Naive thymus-derived CD4-positive, alpha-beta T cell (primary cell): ENCODE measurements around the gene SLC66A2. TPM values are rescaled to one million over a fixed set of nuclear protein-coding genes. Genes with fewer than 3 reads are reported as not detected.

Experiments used
- ATAC-seq: fragments of 150-1000 bp; cut with Tn5 transposase; 2 replicates; pipeline ENCODE4 v1.10.0; 2021; ENCODE audit warnings: mild to moderate bottlenecking, moderate library complexity
- CTCF ChIA-PET: fragments of 350-600 bp; sonication (Branson Sonifier 250); formaldehyde crosslinking; loops from one replicate; lab custom pipeline; 2021; ENCODE audit warnings: antibody characterized with exemption; lab: Charles Lee
- POLR2A ChIA-PET: fragments of 350-600 bp; sonication (Branson Sonifier 250); formaldehyde crosslinking; loops from one replicate; lab custom pipeline; 2021; ENCODE audit warnings: antibody characterized with exemption, inconsistent platforms; lab: Charles Lee
- DNase-seq, 9 donors: peaks; one replicate each; pipeline versions ENCODE4 v3.0.0 to v3.0.0-alpha.2; 2020 to 2022; ENCODE audit warnings: mixed read lengths in 1 of 9
- H3K27ac ChIP-seq: one replicate; pipeline ENCODE4 v1.7.0; 2013; ENCODE audit warnings: mild to moderate bottlenecking, low read depth, low read length, moderate library complexity
- H3K27me3 ChIP-seq, 2 donors: one replicate each; pipeline ENCODE4 v1.7.0; 2013; ENCODE audit warnings: low read length in 2 of 2, mild to moderate bottlenecking in 2 of 2, moderate library complexity in 2 of 2; ENCODE audit not compliant: control insufficient read depth in 2 of 2, insufficient read depth in 2 of 2
- H3K36me3 ChIP-seq, 3 experiments: 1 replicate in 2 of 3; 2 replicates in 1 of 3; pipeline ENCODE4 v1.7.0; 2013; ENCODE audit warnings: low read length in 3 of 3, mild to moderate bottlenecking in 3 of 3, moderate library complexity in 1 of 3; ENCODE audit not compliant: insufficient read depth in 3 of 3, control insufficient read depth in 2 of 3
- H3K4me1 ChIP-seq, 2 donors: one replicate each; pipeline ENCODE4 v1.7.0; 2013; ENCODE audit warnings: low read length in 2 of 2, mild to moderate bottlenecking in 2 of 2, moderate library complexity in 1 of 2; ENCODE audit not compliant: control insufficient read depth in 2 of 2, insufficient read depth in 2 of 2
- H3K4me3 ChIP-seq: 2 replicates; pipeline ENCODE4 v1.7.0; 2013; ENCODE audit warnings: mild to moderate bottlenecking, low read length
- H3K9me3 ChIP-seq, 3 experiments: 1 replicate in 2 of 3; 2 replicates in 1 of 3; pipeline ENCODE4 v1.7.0; 2013; ENCODE audit warnings: low read length in 3 of 3; ENCODE audit not compliant: control insufficient read depth in 2 of 3
- H3K27ac Mint-ChIP-seq, 9 donors: one replicate each; pipeline ENCODE4 v1.8.0; 2020 to 2022; ENCODE audit warnings: mixed read lengths in 9 of 9, mild to moderate bottlenecking in 8 of 9, moderate library complexity in 5 of 9, inconsistent platforms in 2 of 9
- H3K27me3 Mint-ChIP-seq, 5 donors: one replicate each; pipeline ENCODE4 v1.8.0; 2021 to 2022; ENCODE audit warnings: mixed read lengths in 5 of 5, mild to moderate bottlenecking in 1 of 5
- H3K36me3 Mint-ChIP-seq, 5 donors: one replicate each; pipeline ENCODE4 v1.8.0; 2020 to 2022; ENCODE audit warnings: mixed read lengths in 5 of 5, mild to moderate bottlenecking in 3 of 5, inconsistent platforms in 1 of 5
- H3K4me1 Mint-ChIP-seq, 7 donors: one replicate each; pipeline ENCODE4 v1.8.0; 2020 to 2022; ENCODE audit warnings: mixed read lengths in 7 of 7, mild to moderate bottlenecking in 3 of 7, inconsistent platforms in 1 of 7
- H3K4me3 Mint-ChIP-seq, 10 donors: one replicate each; pipeline ENCODE4 v1.8.0; 2020 to 2022; ENCODE audit warnings: mild to moderate bottlenecking in 10 of 10, mixed read lengths in 10 of 10, moderate library complexity in 6 of 10, inconsistent platforms in 2 of 10
- H3K9me3 Mint-ChIP-seq, 11 donors: one replicate each; pipeline ENCODE4 v1.8.0; 2020 to 2022; ENCODE audit warnings: mixed read lengths in 11 of 11, mild to moderate bottlenecking in 4 of 11, inconsistent platforms in 1 of 11, moderate library complexity in 1 of 11
- intact Hi-C, 2 donors: fragments of 100-400 bp; cut with micrococcal nuclease; formaldehyde crosslinking; loops; one replicate each; pipeline ENCODE4 v1.15.1; 2023
- polyA plus RNA-seq, 2 donors: library from polyadenylated mRNA; unstranded; fragments of 300-500 nt; fragmentation: Illumina TruSeq; gene quantifications; one replicate each; pipeline ENCODE4 v1.2.3, GENCODE V29; 2021
- total RNA-seq, 6 experiments: library from RNA in 5 of 6; stranded (reverse) in 5 of 6; gene quantifications; 1 replicate in 5 of 6; 2 replicates in 1 of 6; pipeline ENCODE4 v1.2.3 and lab custom pipeline; 2021 to 2026

Gene SLC66A2
- total and polyA plus RNA-seq, 7 experiments from 2014 or later: 14.9 to 106 (median 34.1) TPM

DNA sequence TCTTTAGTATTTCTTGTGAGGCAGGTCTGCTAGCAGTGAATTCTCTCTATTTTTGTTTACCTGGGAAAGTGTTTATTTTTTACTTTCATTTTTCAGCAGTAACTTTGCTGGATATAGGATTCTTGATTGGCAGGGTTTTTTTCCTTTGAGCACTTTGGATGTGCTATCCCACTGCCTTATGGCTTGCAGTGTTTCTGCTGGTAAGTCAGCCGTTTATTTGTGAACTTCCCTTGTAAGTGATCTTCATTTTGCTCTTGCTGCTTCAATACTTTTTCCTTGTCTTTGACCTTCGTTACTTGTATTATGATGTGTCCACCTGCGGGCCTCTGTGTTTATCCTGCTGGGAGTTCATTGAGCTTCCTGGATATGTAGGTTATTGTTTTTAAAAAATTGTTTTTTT lies 54.7 kb downstream of the SLC66A2 start:
- no peaks in the 10 kb centered on the region for H3K36me3 ChIP-seq
- H3K4me1 ChIP-seq: no peaks in the 10 kb centered on the region
- H3K27ac ChIP-seq: no peak overlapping the region
- DNase-seq (no peak), ATAC-seq (no peak)
- no peaks in the 10 kb centered on the region for H3K27me3 Mint-ChIP-seq
- H3K9me3 ChIP-seq: peaks cover 0 to 34% (median 0%) of the 10 kb centered on the region in 3 experiments
- H3K27me3 ChIP-seq: no peaks in the 10 kb centered on the region
- no peak overlapping the region for H3K4me3 Mint-ChIP-seq
- peaks cover 2 to 42% (median 8%) of the 10 kb centered on the region in 5 donors for H3K36me3 Mint-ChIP-seq
- H3K4me3 ChIP-seq: no peak overlapping the region
- peaks cover 0 to 7% (median 0%) of the 10 kb centered on the region in 7 donors for H3K4me1 Mint-ChIP-seq
- ChIA-PET POLR2A (no interaction called here), CTCF (interaction anchor here (0.6 kb wide), 1 partner anchor 45 kb away, joined by 3 read pairs; no protein-coding TSS in a partner anchor)
- no peak overlapping the region for H3K27ac Mint-ChIP-seq
- intact Hi-C loops: no loop called here
- H3K9me3 Mint-ChIP-seq: peaks cover 18 to 69% (median 54%) of the 10 kb centered on the region in 11 donors

- Histone ChIP-seq H3K27ac (no peak overlapping the region), H3K9me3 (peaks cover 0 to 52% (median 4%) of the 10 kb centered on the region in 3 experiments), H3K27me3 (no peaks in the 10 kb centered on the region), H3K4me3 (no peak overlapping the region), H3K36me3 (no peaks in the 10 kb centered on the region), H3K4me1 (no peaks in the 10 kb centered on the region)
- H3K4me3 Mint-ChIP-seq: peak overlapping the region in 1 of 10 donors; percentile 28
- ATAC-seq: no peak
- ChIA-PET POLR2A (no interaction called here), CTCF (no interaction called here)
- no peaks in the 10 kb centered on the region for H3K27me3 Mint-ChIP-seq
- peaks cover 0 to 41% (median 5%) of the 10 kb centered on the region in 5 donors for H3K36me3 Mint-ChIP-seq
- intact Hi-C loops: no loop called here
- DNase-seq: peak in 1 of 9 donors; percentile 17
- peaks cover 27 to 71% (median 55%) of the 10 kb centered on the region in 11 donors for H3K9me3 Mint-ChIP-seq
- H3K27ac Mint-ChIP-seq: peak overlapping the region in 1 of 9 donors; percentile 50
- peaks cover 0 to 7% (median 0%) of the 10 kb centered on the region in 7 donors for H3K4me1 Mint-ChIP-seq
Measured at GRCh38 chr18:79890674-79891073, 60.8 kb downstream of the SLC66A2 start.

DNA sequence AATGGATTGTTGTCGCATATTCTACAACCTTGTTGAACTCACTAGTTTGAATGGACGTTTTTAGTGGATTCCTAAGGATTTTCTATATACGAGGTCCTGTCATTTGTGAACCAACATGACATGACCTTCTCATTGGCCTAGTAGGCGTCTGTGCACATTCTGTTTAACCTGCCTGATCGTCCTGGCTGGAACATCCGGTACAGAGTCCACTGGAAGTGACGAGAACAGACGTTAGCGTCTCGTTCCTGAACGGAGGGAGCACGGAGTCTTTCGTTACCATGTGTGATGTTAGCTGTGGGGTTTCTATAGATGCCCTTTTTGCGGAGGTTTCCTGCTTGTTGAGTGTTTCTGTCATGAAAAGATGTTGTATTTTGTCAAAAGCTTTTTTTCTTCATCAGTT lies 61.9 kb downstream of the SLC66A2 start:
- H3K27ac Mint-ChIP-seq: peak overlapping the region in 1 of 9 donors; percentile 9
- no peaks in the 10 kb centered on the region for H3K27me3 Mint-ChIP-seq
- CTCF ChIA-PET: interaction anchor here (0.6 kb wide), 1 partner anchor 95 kb away, joined by 5 read pairs; no protein-coding TSS in a partner anchor
- DNase-seq (peak in 1 of 9 donors; percentile 11), ATAC-seq (no peak)
- H3K9me3 Mint-ChIP-seq: peaks cover 27 to 61% (median 47%) of the 10 kb centered on the region in 11 donors
- Histone ChIP-seq H3K36me3 (no peaks in the 10 kb centered on the region), H3K4me3 (no peak overlapping the region), H3K27ac (no peak overlapping the region), H3K4me1 (no peaks in the 10 kb centered on the region), H3K9me3 (peaks cover 0 to 48% (median 4%) of the 10 kb centered on the region in 3 experiments), H3K27me3 (no peaks in the 10 kb centered on the region)
- peaks cover 0 to 34% (median 5%) of the 10 kb centered on the region in 5 donors for H3K36me3 Mint-ChIP-seq
- no peak overlapping the region for H3K4me3 Mint-ChIP-seq
- intact Hi-C loops: no loop called here
- peaks cover 0 to 7% (median 0%) of the 10 kb centered on the region in 7 donors for H3K4me1 Mint-ChIP-seq
- POLR2A ChIA-PET: no interaction called here

GRCh38 chr18:79888016-79888415 lies 63.4 kb downstream of the SLC66A2 start:
- ChIA-PET CTCF (no interaction called here), POLR2A (no interaction called here)
- Mint-ChIP-seq H3K4me1 (peaks cover 0 to 7% (median 0%) of the 10 kb centered on the region in 7 donors), H3K4me3 (no peak overlapping the region), H3K36me3 (peaks cover 0 to 24% (median 5%) of the 10 kb centered on the region in 5 donors), H3K27me3 (no peaks in the 10 kb centered on the region), H3K27ac (no peak overlapping the region), H3K9me3 (peaks cover 13 to 46% (median 34%) of the 10 kb centered on the region in 11 donors)
- no peak overlapping the region for H3K27ac ChIP-seq
- DNase-seq (peak in 1 of 9 donors; percentile 8), ATAC-seq (no peak)
- intact Hi-C loops: no loop called here
- no peak overlapping the region for H3K4me3 ChIP-seq
- no peaks in the 10 kb centered on the region for H3K27me3 ChIP-seq
- H3K4me1 ChIP-seq: no peaks in the 10 kb centered on the region
- H3K9me3 ChIP-seq: peaks cover 0 to 42% (median 4%) of the 10 kb centered on the region in 3 experiments
- H3K36me3 ChIP-seq: no peaks in the 10 kb centered on the region

DNA sequence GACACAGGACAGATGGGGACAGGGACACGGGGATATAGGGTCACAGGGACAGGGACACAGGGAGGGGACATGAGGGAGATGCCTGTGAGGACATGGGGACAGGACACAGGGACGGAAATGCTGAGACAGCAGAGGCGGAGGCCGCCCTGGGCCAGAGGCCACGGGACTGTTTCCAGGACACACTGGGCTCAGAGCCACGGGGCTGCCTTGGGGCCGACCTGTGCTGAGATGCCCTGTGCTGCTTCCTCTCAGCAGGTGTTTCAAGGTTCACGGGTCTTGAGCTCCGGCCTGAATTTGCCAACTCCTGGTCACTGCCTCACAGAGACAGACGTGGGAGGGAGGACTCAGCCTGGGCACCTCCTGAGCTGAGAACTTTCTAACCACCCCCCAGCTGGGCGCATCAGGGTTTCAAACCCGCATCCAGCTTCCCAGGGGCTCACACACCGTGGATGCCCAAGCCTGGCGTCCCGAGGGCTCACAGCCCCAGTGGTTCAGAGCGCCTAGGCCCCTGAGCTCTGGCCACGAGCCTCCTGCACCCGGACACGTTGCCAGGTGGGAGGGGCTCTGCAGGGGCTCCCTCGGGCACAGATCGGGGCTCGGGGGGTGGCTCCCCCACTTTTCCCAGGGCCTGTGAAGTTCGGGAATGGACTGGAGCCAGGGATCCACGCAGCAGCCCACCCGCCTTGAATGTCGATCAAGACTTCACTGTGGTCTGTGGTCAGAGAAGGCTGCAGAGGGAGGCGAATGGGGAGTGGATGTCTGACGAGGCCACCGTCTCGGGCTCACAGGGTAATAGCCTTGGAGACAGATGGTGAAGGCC lies 64.1 kb downstream of the SLC66A2 start:
- H3K27me3 ChIP-seq: no peaks in the 10 kb centered on the region
- ATAC-seq (no peak), DNase-seq (peak in 1 of 9 donors; percentile 20)
- Mint-ChIP-seq H3K27ac (no peak overlapping the region), H3K36me3 (peaks cover 0 to 19% (median 4%) of the 10 kb centered on the region in 5 donors), H3K27me3 (no peaks in the 10 kb centered on the region), H3K4me1 (peaks cover 0 to 7% (median 0%) of the 10 kb centered on the region in 7 donors), H3K9me3 (peaks cover 10 to 40% (median 28%) of the 10 kb centered on the region in 11 donors), H3K4me3 (no peak overlapping the region)
- ChIA-PET POLR2A (no interaction called here), CTCF (no interaction called here)
- H3K4me3 ChIP-seq: no peak overlapping the region
- peaks cover 0 to 36% (median 4%) of the 10 kb centered on the region in 3 experiments for H3K9me3 ChIP-seq
- no peaks in the 10 kb centered on the region for H3K4me1 ChIP-seq
- intact Hi-C loops: no loop called here
- H3K27ac ChIP-seq: no peak overlapping the region
- no peaks in the 10 kb centered on the region for H3K36me3 ChIP-seq

DNA sequence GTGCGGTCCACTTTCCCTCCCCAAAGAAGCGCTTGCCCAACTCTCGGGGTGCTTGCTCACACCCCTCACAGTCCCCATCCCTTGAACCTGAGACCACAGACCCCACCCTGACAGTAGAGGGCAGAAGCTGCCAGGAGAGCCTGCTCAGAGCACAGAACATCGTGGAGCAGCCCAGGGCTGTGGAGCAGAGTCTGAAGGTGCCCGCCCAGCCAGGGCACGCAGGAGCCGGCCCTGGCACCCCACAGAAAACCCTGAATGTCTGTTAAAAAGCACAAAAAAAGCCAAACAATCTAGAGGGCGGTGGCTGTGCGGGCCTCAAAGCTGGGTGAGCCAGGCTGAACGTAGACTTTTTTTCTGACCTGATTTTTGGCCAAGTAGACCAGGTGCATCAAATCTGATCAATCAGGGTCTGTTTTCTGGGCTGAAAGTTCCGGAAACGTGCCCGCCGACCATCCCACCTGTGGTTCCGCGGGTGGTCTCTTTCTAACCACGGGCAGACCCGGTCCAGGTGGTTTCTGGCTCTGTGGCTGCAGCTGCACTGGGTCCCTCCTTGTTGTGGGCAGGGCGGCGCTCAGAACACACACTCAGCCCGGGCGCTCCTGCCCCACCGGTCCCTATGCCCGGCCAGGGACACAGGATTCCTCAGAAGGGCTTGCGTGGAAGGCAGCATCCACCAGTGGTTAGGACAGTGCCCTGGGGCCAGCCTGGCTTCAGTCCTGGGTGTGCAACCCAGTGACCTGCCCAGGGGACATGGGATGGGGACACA lies 66.3 kb downstream of the SLC66A2 start:
- H3K27ac Mint-ChIP-seq: no peak overlapping the region
- ChIA-PET CTCF (no interaction called here), POLR2A (no interaction called here)
- Histone ChIP-seq H3K4me3 (no peak overlapping the region), H3K27me3 (no peaks in the 10 kb centered on the region), H3K4me1 (no peaks in the 10 kb centered on the region), H3K36me3 (no peaks in the 10 kb centered on the region), H3K9me3 (peaks cover 0 to 15% (median 0%) of the 10 kb centered on the region in 3 experiments), H3K27ac (no peak overlapping the region)
- ATAC-seq: no peak
- H3K9me3 Mint-ChIP-seq: peaks cover under 1 to 18% (median 12%) of the 10 kb centered on the region in 11 donors
- H3K4me1 Mint-ChIP-seq: peaks cover 0 to 2% (median 0%) of the 10 kb centered on the region in 7 donors
- no peak overlapping the region for H3K4me3 Mint-ChIP-seq
- DNase-seq: peak in 1 of 9 donors; percentile 20
- intact Hi-C loops: no loop called here
- no peaks in the 10 kb centered on the region for H3K27me3 Mint-ChIP-seq
- peaks cover 0 to 11% (median 0%) of the 10 kb centered on the region in 5 donors for H3K36me3 Mint-ChIP-seq
